Keratinocyte (primary cell): ENCODE measurements around the gene SCEL.

Experiments
- CTCF ChIP-seq, 3 experiments: IDR thresholded peaks in 1 of 3; conservative IDR thresholded peaks in 1 of 3; optimal IDR thresholded peaks in 1 of 3; 2 replicates in 2 of 3; 3 replicates in 1 of 3; pipeline versions ENCODE3 to v1.5.1; 2011; ENCODE audit warnings: low read length in 3 of 3, mild to moderate bottlenecking in 3 of 3, moderate library complexity in 2 of 3, control low read depth in 1 of 3, inconsistent platforms in 1 of 3; ENCODE audit not compliant: insufficient read depth in 2 of 3; ENCODE audit errors: extremely low read depth in 1 of 3
- EZH2 ChIP-seq: IDR thresholded peaks from one replicate; pipeline ENCODE4 v1.6.1; 2012; ENCODE audit warnings: inconsistent platforms, mild to moderate bottlenecking, low read length, moderate library complexity

- TF ChIP-seq CTCF (optimal IDR thresholded peaks at IDR 0.05 in 1 of 3, IDR thresholded peaks at IDR 0.05 in 1 of 3, conservative IDR thresholded peaks at IDR 0.05 in 1 of 3; ENCODE audit: extremely low read depth in 1 of 3, insufficient read depth in 2 of 3, low read length in 3 of 3) (no peak), EZH2 (no peak)
Observed at GRCh38 chr13:77515785-77516184, 19.7 kb upstream of the SCEL start.
